Bronchus fibroblast of lung (primary cell): Measurements from ENCODE around the gene LMBR1L. TPM values are rescaled to one million over a fixed set of nuclear protein-coding genes. Genes with fewer than 3 reads are reported as not detected.

Experiments
- total RNA-seq: library from RNA; depleted of rRNA; stranded (reverse); fragments of >200 nt; gene quantifications from 2 replicates; pipeline ENCODE4 v1.2.3, GENCODE V29; 2015

The LMBR1L gene, protein sequence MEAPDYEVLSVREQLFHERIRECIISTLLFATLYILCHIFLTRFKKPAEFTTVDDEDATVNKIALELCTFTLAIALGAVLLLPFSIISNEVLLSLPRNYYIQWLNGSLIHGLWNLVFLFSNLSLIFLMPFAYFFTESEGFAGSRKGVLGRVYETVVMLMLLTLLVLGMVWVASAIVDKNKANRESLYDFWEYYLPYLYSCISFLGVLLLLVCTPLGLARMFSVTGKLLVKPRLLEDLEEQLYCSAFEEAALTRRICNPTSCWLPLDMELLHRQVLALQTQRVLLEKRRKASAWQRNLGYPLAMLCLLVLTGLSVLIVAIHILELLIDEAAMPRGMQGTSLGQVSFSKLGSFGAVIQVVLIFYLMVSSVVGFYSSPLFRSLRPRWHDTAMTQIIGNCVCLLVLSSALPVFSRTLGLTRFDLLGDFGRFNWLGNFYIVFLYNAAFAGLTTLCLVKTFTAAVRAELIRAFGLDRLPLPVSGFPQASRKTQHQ
- total RNA-seq = 31.5 and 32.1 TPM in 2 replicates

DNA sequence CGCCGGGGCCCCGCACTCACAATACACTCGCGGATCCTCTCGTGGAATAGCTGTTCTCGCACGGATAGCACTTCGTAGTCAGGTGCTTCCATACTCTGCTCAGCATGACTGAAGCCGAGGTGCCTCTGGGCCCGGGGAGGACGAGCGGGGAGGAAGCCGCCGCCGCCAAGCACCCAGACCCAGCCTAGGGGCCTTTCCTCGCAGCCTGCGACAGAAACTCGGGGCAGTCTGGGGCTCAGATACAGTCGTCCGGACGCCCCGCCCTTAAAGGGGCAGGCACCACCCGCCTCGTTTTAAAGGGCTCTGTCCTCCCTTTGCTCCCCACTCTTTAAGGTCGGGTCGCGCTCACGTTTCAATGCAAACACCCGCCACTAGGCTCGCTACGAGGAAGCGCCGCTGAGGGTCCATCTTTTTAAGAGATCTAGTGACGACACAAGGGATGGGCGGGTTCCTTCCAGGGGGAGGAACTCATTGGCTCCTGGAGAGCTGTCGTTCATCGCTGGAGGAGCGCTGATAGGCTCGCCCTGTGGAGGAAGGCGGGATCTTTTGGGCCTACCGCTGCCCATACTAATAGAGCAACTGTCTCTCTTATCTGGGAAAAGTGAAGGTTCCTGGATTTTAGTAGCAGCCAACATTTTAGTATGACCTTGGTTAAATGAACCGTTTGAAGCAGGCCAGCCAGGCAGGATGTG is at the start of gene LMBR1L:
Gene LMBR1L (minus strand): TSS at position 384 of the 692 bp plus-strand sequence. CDS start 292 bp downstream, at position 92.

DNA sequence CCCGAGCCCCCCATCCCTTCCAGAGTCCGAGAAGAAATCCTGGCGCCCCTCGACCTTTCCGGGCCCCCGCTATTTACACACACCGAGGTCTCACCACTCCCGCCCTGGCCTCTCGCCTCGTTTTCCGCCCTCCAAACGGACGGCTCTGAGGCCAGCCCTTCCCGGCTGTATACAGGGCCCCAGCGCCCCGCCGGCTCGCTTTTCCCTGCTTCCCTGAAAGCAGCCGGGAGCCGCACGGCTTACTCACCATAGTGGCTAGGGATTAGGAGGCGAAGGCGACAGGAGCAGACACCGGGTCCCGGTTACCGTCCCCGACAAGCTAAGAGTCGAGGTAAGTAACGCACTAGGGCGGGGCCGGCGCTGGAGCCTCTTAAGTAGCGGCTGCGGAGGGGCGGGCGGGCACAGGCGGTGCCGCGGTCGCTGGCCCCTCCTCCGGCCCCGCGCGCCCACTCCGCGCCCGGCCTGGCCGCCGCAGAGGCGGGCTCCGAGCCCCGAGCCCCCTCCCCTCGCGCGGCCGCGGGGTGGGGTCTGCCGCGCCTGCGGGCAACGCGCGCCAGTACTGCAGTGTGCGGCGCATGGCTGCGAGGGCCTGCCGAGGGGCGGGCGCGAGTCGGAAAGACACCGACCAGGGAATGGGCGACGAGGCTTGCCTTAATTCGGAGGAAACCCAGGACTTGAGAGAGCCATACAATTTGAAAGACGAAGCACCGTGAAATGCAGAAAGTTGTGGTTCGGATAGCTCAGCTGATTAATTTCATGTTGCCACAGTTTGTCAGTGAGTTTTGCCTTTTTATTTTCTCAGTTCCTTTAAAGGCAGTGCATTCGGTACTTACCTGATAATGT is 20.6 kb upstream of the LMBR1L start, which contains the start of gene TUBA1B:
Gene TUBA1B (minus strand): TSS at position 345 of the 843 bp plus-strand sequence. CDS start 95 bp downstream, at position 250.

DNA sequence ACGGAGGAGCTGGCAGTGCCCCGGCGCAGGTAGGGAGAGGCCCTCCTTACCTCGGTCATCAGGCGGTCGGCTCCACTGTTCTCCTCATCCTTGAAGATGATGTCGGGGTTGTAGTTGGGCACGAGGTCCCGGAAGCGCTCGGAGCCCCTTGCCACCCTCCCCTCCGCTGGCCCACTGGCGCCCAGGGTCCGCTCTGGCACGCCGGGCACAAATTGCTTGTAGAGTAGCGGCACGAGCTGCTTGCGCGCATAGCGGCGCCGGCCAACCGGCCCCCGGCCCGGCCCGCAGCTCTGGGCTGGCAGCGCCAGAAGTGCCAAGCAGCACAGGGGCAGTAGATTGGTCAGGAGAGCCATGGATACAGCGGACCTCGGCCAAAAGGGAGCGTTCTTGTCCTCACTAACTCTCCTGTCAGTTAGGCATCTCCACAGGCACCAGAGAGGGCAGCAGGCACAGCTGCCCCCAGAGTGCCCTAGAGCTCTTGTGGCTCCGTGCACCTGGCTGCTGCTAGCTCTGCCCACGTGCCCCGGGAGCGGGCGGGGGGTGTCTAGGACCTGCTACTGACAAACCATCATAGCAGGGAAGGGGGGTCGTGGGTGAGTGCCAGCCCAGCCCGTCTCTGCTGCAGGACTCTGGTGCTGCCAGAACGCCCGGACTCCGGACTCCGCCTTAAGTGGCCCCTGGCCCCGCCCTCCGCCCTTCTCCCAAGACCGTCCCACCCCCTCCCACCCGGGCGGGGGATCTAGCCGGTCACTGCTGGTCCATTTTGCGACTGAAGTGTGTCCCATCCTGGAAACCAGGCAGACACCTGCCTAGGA is 16.3 kb downstream of the LMBR1L start, which contains the start of gene DHH:
Gene DHH (minus strand): TSS at position 642 of the 815 bp plus-strand sequence. CDS start 289 bp downstream, at position 353.

DNA sequence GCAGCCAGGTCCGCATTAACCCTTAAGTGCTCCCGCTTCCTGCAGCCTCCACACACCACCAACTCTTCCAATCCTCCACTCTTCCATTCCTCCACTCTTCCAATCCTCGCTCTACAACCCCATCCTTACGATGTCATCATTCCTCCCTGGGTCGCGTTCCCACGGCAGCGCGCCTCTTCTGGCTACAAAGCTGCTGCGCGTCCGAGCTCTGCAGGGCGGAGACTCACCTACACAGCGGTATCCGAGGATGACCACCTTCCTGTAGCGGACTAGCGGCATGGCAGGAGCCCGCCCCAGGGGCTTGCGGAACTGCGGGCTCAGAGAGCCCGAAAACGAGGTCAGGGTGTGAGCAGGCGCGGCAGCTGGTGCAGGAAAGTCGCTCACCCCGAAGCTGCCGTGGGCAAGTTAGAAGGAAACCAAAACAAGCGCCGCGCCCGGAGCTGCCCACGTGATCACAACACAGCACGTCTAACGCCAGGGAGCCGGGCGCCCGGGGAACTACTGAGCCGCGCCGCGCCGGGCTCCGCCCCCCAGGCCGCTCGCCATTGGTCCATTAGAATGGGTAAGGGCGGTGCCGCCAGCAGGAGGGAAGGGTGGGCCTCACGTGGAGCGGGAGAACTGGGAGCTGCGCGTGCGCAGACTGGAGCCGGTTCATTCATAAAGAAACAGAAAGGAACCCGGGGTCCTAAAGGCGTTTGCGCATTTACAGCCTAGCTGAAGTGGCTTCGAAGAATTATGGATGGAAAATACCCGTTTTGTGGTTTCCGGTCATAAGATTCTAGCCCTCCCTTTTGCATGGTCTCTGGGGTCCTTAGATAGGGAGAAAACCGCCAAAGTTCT is 40.9 kb downstream of the LMBR1L start, which contains the start of gene RHEBL1:
Gene RHEBL1 (minus strand): TSS at position 473 of the 840 bp plus-strand sequence. CDS start 194 bp downstream, at position 279.

DNA sequence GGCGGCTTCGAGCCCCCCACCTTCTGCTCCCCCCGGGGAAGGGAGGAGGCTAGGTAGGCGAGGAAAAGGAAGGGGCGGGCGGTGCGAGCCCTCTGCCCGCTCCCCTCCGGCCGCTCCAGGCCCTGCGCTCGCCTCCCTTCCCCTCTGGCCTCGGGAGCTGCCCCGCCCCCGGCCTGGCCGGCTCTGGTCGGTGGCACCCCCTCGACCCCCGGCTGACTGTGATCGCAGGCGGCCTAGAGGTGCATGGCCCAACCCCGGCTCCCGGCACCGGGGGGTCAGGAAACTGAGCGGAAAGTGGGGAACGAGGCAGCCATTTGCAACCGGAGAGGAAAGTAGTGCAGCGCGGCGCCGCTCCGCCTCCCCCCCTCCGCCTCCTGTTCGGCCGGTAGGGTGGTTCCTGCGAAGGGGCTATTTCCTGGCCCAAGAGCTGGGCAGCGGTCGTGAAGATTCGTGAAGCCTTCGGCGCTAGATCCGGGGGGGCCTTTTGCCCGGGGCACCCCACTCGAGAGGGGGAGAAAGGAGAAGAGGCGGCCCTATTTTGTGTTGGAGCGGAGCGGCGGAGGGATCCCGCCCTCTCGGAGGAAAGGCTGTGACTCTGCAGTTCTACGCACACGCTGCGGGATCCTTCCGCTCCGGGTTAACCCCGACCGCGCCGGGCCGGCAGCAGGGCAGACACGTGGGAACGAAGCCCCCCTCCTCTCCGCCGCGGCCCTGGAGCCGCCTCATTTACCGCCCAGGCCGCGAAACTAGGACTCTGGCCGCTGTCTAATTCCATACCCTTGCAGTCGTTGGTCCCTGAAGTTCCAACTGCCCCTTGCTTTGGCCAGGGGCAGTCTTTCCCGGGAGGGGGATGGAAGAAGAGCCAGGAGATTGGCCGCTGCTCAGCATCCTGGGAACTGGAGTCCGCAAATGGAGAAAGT is 50.1 kb downstream of the LMBR1L start, which contains the start of gene KMT2D:
Gene KMT2D (minus strand): TSS at position 558 of the 920 bp plus-strand sequence. CDS start 5,470 bp downstream, outside the sequence.

Other genes with a start within 250 kb of the LMBR1L start
- 0.30 TPM in 1 of 2 replicates, not detected in the other for gene RND1, start 245.0 kb downstream of the LMBR1L start, total RNA-seq
- 40.3 and 47.1 TPM in 2 replicates for gene FKBP11, start 185.4 kb downstream of the LMBR1L start, total RNA-seq
- 66.6 and 75.1 TPM in 2 replicates for gene ARF3, start 153.4 kb downstream of the LMBR1L start, total RNA-seq
- gene WNT10B, start 139.1 kb downstream of the LMBR1L start, total RNA-seq = 0.15 and 0.34 TPM in 2 replicates
- gene WNT1, start 132.5 kb downstream of the LMBR1L start, total RNA-seq = not detected in 2 replicates
- gene DDN, start 111.5 kb downstream of the LMBR1L start, total RNA-seq = not detected in 2 replicates
- gene PRKAG1, start 92.1 kb downstream of the LMBR1L start, total RNA-seq = 70.3 and 76.0 TPM in 2 replicates
- gene KMT2D, start 50.1 kb downstream of the LMBR1L start, total RNA-seq = 11.3 and 14.6 TPM in 2 replicates
- 1.0 and 1.5 TPM in 2 replicates for gene RHEBL1, start 40.9 kb downstream of the LMBR1L start, total RNA-seq
- gene DHH, start 16.0 kb downstream of the LMBR1L start, total RNA-seq = not detected in 2 replicates
- gene TUBA1B, start 20.5 kb upstream of the LMBR1L start, total RNA-seq = 5,023 and 5,211 TPM in 2 replicates
- 2,369 and 2,410 TPM in 2 replicates for gene TUBA1A, start 78.2 kb upstream of the LMBR1L start, total RNA-seq
- gene TUBA1C, start 154.2 kb upstream of the LMBR1L start, total RNA-seq = 1,377 and 1,458 TPM in 2 replicates
- 0.74 and 1.5 TPM in 2 replicates for gene PRPH, start 184.3 kb upstream of the LMBR1L start, total RNA-seq
- 35.8 and 40.1 TPM in 2 replicates for gene TROAP, start 212.4 kb upstream of the LMBR1L start, total RNA-seq
- gene C1QL4, start 226.3 kb upstream of the LMBR1L start, total RNA-seq = 0.17 and 0.45 TPM in 2 replicates
- gene DNAJC22, start 236.0 kb upstream of the LMBR1L start, total RNA-seq = 9.1 and 9.6 TPM in 2 replicates